GM12891 (cell line): ENCODE measurements around the gene F10.

Experiments used
- DNase-seq: peaks from one replicate; pipeline ENCODE4 v3.0.0; 2011; ENCODE audit warnings: low spot score; ENCODE audit not compliant: insufficient read length
- FAIRE-seq: peaks from 2 replicates; lab custom pipeline; 2011; peaks lifted over from hg19 to GRCh38; lab: Jason Lieb, UNC
- PAX5 ChIP-seq: IDR thresholded peaks from 2 replicates; pipeline ENCODE4 v1.6.1; 2011; ENCODE audit warnings: low read length, moderate library complexity, mild to moderate bottlenecking; ENCODE audit not compliant: insufficient read depth, severe bottlenecking
- POLR2A ChIP-seq: IDR thresholded peaks from 2 replicates; pipeline ENCODE4 v1.6.1; 2011; ENCODE audit warnings: low read depth, low read length, control low read depth
- POLR2AphosphoS5 ChIP-seq: IDR thresholded peaks from 2 replicates; pipeline ENCODE4 v1.6.1; 2011; ENCODE audit warnings: low read depth, low read length, control low read depth
- POU2F2 ChIP-seq: IDR thresholded peaks from 2 replicates; pipeline ENCODE4 v1.6.1; 2011; ENCODE audit warnings: low read depth, mild to moderate bottlenecking, control low read depth, low read length, moderate library complexity
- SPI1 ChIP-seq: IDR thresholded peaks from 2 replicates; pipeline ENCODE4 v1.6.1; 2011; ENCODE audit warnings: low read depth, low read length, control low read depth
- TAF1 ChIP-seq: IDR thresholded peaks from 2 replicates; pipeline ENCODE4 v1.6.1; 2011; ENCODE audit warnings: low read depth, low read length, control low read depth

F10 gene

DNA sequence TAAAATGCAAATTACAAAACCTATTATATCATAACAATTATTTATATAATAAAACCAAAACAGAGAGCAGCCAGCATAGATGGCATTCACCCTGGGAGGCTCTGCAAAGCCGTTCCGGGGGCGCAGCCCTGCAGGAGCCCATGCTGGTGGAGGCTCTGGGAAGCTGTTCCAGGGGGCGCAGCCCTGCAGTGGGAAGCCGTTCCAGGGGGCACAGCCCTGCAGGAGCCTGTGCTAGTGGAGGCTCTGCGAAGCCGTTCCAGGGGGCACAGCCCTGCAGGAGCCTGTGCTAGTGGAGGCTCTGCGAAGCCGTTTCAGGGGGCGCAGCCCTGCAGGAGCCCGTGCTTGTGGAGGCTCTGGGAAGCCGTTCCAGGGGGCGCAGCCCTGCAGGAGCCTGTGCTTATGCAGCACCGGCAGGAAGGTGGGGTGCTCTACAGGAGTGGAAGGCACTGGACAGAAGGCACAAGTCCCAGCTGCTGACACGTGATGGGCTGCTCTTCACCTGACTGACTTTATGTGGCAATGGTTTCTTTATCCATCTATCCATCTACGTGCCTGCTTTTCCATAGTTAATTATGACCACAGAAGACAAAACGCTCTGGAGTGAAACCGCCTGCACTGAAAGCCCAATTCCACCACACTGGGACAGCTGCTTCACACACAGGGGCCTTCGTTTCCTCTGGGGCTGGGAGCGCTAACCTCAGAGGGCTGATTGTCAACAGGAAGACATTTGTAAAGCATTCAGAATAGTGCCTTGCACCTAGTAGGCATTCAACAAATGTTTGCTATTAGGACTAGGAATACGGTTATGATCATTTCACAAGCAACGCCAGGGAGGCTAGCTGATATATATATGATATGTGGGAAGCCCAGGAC, 62.2 kb downstream of the F10 start:
- no peak for TF ChIP-seq POLR2A
- no peak for TF ChIP-seq POLR2AphosphoS5
- TF ChIP-seq TAF1 = no peak
- no peak for TF ChIP-seq SPI1
- no peak for TF ChIP-seq POU2F2
- TF ChIP-seq PAX5 = no peak
- FAIRE-seq = no peak

DNA sequence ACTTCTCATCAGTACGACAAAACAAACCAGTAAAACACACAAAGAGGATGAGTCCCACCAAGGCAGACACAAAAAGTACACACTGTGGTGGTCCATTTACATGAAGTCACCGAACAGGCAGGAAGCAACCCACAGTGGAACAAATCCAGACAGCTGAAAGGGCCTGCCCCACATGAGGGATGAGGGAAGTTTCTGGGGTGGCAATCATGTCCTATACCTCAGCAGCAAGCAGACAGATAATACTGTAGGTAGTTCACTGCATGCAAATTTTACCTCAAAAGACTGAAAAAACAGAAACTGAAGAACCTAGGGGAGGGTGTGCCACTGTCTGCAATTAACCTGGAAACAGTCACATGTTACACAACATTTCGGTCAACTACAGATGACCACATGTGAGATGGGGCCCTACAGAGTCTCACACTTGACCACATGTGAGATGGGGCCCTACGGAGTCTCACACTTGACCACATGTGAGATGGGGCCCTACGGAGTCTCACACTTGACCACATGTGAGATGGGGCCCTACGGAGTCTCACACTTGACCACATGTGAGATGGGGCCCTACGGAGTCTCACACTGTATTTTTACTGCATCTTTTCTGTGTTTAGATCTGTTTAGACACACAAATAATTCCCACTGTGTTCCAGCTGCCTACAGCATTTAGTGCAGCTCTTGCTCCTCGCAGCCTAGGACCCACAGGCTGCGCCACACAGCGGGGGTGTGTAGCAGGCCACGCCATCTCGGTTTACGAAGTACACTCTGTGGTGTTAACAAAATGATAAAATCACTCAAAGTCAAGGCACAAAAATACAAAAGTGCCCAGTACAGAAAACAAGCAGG, 63.7 kb downstream of the F10 start:
- DNase-seq (no peak), FAIRE-seq (no peak)
- no peak for TF ChIP-seq TAF1
- peak; percentile 73; the same call in 1 of the 2 replicates for TF ChIP-seq POU2F2

More for the DNA sequence above, 62.2 kb downstream of the F10 start:
- no peak for DNase-seq

DNA sequence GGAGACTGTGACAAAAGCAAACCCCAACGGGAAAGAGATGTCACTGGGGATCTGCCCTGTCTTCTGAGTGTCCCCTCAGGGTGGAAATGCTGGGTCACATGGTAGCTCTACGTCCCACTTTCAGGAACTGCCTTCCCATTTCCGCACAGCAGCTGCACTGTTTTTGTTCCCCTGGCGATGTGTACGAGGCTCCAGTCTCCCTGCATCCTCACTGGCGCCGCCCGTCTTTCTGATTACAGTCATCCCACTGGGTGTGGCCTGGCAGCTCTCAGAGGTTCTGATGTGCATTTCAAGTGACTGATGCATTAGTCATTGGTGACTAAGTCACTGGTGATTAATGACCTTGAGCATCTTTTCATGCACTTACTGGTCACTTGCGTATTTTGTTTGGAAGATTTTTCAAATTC, 64.7 kb downstream of the F10 start:
- no peak for DNase-seq
- TF ChIP-seq POU2F2 = no peak
- no peak for TF ChIP-seq TAF1
- TF ChIP-seq SPI1 = no peak
- TF ChIP-seq POLR2A = no peak
- TF ChIP-seq PAX5 = no peak
- no peak for TF ChIP-seq POLR2AphosphoS5
- no peak for FAIRE-seq

DNA sequence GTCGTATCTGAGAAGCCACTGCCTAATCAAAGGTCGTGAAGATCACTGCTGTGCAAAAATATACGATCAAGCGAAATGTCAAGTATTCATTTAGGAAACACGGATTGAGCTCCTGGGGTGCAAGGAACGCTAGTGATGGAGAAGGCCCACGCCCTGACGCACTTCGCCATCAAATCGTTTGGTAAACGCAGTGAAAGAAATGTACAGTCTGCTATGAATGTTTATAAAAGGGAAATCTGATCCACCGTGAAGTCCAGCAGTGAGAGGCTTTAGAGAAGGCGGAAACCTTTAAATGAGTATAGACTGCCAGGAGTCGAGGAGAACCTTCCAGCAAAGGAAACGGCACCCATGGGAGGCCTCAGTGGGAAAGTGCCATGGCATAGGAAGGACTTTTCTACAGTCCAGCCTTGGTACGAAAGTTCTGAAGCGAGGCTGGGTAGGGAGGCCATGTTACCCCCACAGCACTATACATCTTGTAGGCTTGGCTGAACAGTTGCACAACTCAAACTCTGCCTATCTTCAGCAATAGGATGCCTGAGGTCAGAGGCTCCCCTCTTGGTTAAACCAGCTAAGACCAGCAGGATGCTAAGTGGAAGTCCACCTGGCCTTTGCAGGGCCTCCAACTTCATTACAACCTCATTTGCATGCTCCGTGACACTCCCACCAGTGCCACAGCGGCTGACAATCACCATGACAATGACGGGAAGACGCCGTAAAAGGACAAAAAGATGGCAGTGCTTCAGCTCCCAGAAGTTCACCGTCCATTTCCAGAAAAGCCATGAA, 65.5 kb downstream of the F10 start:
- no peak for FAIRE-seq
- no peak for DNase-seq

DNA sequence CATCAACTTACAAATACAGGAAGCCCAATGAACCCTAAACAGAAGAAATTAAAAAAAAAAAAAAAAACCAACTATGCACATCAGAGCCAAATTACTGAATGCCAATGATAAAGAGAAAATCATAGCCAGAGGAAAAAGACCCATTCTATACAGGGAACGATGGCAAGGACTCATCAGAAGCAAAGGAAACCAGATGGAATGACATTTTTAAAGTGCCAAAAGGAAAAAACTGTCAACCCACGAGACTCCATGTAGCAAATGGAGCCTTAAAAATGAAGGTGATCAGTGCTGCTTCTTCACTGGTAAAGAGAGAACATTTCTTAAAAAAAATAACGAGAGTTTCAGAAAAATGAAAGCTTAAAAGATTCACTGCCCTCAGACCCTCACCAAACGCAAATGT, 67.6 kb downstream of the F10 start:
- FAIRE-seq (no peak), DNase-seq (no peak)
- TF ChIP-seq TAF1 (no peak), POLR2A (no peak), POLR2AphosphoS5 (no peak), SPI1 (no peak)

More for the DNA sequence above, 65.5 kb downstream of the F10 start:
- TF ChIP-seq POLR2AphosphoS5 (no peak), POU2F2 (no peak), SPI1 (no peak), TAF1 (no peak), POLR2A (no peak), PAX5 (no peak)

DNA sequence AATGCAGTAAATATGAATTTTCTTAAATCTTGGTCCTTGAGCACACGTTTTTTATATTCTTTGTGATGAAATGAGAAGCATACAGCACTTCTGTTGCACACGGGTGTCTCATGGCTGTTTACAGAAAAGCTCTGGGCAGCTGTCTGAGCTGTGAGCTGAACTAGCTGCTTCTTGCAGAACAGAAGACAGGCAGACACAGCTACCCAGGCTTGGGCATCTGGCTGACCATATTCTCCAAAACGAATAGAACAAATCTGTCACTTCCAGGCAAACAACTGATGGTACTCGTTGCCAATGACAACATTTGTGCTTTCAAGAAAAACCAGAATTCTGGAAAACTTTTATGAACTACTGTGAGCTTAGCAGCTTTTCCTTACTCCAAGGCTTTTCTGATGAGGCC, 69.7 kb downstream of the F10 start:
- FAIRE-seq (no peak), DNase-seq (no peak)
- TF ChIP-seq TAF1 (no peak), POLR2A (no peak), SPI1 (no peak), POLR2AphosphoS5 (no peak), POU2F2 (no peak), PAX5 (no peak)

DNA sequence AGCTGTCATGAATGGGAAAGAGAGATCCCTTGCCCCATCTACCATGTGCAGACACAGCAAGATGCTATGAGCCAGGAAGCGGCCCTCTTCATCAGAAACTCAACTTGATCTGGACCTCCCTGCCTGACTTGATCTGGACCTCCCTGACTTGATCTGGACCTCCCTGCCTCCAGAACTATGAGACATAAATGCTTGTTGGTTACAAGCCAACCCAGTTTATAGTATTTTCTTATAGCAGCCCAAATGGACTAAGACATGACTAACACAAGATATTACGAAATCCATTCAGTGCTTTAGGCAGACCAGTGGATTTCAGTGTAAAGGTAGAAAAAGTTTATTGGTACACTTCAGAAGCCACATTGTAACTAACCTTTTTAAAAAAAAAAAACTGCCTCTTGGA, 70.3 kb downstream of the F10 start:
- TF ChIP-seq POLR2AphosphoS5 (no peak), POLR2A (no peak), PAX5 (no peak), SPI1 (no peak)
- DNase-seq (no peak), FAIRE-seq (no peak)

DNA sequence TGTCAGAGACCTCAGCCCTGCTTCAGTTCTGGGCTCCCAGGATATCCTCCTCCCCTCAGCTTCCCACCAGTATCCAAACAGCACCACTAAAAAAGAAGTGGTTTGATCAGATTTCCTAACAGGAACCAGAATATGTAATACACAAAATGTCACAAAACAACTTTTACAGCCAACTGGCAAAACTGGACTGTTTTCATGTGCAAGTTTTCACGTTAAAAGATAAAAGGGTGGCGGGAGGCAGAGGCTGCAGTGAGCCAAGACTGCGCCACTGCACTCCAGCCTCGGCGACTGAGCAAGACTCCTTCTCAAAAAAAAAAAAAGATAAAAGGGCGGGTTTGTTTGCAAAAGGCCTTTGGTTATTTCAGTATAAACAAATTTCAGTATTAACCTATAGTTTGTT, 72.8 kb downstream of the F10 start:
- TF ChIP-seq POU2F2 (no peak), POLR2AphosphoS5 (no peak), TAF1 (no peak), POLR2A (no peak), PAX5 (no peak), SPI1 (no peak)
- FAIRE-seq (no peak), DNase-seq (no peak)

DNA sequence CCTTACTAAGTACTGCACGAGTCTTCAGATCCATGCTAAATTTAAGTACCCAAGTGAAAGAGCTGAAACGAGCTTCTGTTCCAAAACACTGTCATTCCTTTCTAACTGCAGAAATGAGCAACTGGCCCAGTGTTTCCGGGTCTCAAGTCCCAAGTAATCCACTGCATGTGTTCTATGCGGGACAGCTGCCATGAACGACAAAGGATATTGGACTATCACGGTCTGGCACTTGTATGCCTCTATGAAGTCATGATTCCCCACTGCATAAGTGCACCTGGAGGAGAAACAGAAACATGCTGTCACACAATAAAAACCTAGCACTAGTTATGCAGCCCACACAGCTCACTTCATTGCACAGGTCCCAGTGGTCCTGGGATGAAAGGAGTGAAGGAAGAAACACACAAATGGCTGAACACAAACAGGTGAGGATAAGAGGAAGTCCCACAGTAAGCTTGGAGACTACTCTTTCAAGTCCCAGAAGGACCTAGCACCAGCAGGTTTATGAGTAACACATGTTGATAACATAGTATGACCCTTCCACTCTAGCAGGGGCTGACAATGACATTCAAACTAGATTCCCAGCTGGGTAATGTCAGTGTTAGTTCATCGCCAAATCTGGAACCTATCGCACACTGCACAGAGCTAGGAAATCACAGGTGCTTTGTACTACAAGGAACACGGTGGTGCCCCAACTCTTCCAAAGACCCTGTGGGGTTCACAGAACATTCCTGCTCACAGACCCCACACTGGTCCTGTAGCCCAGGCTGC, 74.6 kb downstream of the F10 start:
- FAIRE-seq = no peak
- no peak for DNase-seq
- no peak for TF ChIP-seq POU2F2
- no peak for TF ChIP-seq POLR2AphosphoS5
- TF ChIP-seq SPI1 = no peak
- no peak for TF ChIP-seq POLR2A
- TF ChIP-seq TAF1 = no peak
- TF ChIP-seq PAX5 = no peak
